ENCODE results near the gene STARD7. TPM values are rescaled to one million over a fixed set of nuclear protein-coding genes. Genes with fewer than 3 reads are reported as not detected.
A peak's percentile ranks its signal among the peaks of the same experiment; 100 is the strongest.

The STARD7 gene
- total and polyA plus RNA-seq, 2 of the 13 experiments (the other 11 are each of a cell fraction or from before 2014, with no cell fraction given), result 88.2 to 300 TPM

- TF ChIP-seq ZBTB37 (CRISPR knock-in tag; IDR thresholded peaks at IDR 0.05) (no peak), WIZ (CRISPR knock-in tag; IDR thresholded peaks at IDR 0.05) (no peak; the same call in 1 of the 2 replicates), ZNF569 (CRISPR knock-in tag; IDR thresholded peaks at IDR 0.05; ENCODE audit: borderline replicate concordance) (no peak), NR3C1 (CRISPR knock-in tag; IDR thresholded peaks at IDR 0.05) (no peak), ZFP41 (CRISPR knock-in tag; IDR thresholded peaks at IDR 0.05; ENCODE audit: borderline replicate concordance) (peak; percentile 74; the same call in 1 of the 2 replicates), MYPOP (CRISPR knock-in tag; IDR thresholded peaks at IDR 0.05) (peak; percentile 80; the same call in 1 of the 2 replicates), ZBTB25 (CRISPR knock-in tag; IDR thresholded peaks at IDR 0.05) (peak; percentile 79), ZNF83 (CRISPR knock-in tag; IDR thresholded peaks at IDR 0.05; ENCODE audit: borderline replicate concordance) (no peak; the same call in 1 of the 2 replicates), RARA (CRISPR knock-in tag; IDR thresholded peaks at IDR 0.05) (no peak), TSC22D2 (CRISPR knock-in tag; IDR thresholded peaks at IDR 0.05; ENCODE audit: borderline replicate concordance) (peak; percentile 23; the same call in 1 of the 2 replicates), ZBTB33 (CRISPR knock-in tag; IDR thresholded peaks at IDR 0.05) (no peak), ZNF451 (CRISPR knock-in tag; IDR thresholded peaks at IDR 0.05) (peak; percentile 96; the same call in 1 of the 2 replicates), SOX5 (CRISPR knock-in tag; IDR thresholded peaks at IDR 0.05; ENCODE audit: borderline replicate concordance) (no peak; the same call in 1 of the 2 replicates), ZBTB26 (CRISPR knock-in tag; IDR thresholded peaks at IDR 0.05; ENCODE audit: borderline replicate concordance) (peak; percentile 54; the same call in 1 of the 2 replicates), MTF2 (CRISPR knock-in tag; IDR thresholded peaks at IDR 0.05; ENCODE audit: borderline replicate concordance) (peak; percentile 98), ZBTB43 (CRISPR knock-in tag; conservative IDR thresholded peaks at IDR 0.05) (peak; percentile 73), SMAD1 (CRISPR knock-in tag; IDR thresholded peaks at IDR 0.05; ENCODE audit: borderline replicate concordance, low read depth) (0 out of 2 replicates have a peak, but pooled peaks have one; percentile 80)
These were observed at the start of gene STARD7 (continued) for GRCh38 chr2:96208143-96209010.
